HCT116 (cell line): ENCODE results near the gene CAND2. TPM values are rescaled to one million over a fixed set of nuclear protein-coding genes. Genes with fewer than 3 reads are reported as not detected.
"Not testable (repeated sequence)": the region's sequence is repeated elsewhere in the genome, so short reads cannot be mapped to it uniquely, and the experiment has no call there.

Experiments
- ATAC-seq: fragments of 200-7000 bp; cut with Tn5 transposase; 2 replicates; pipeline ENCODE4 v1.9.1; 2020; ENCODE audit warnings: mild to moderate bottlenecking, moderate library complexity
- BruUV-seq: library from RNA; stranded (reverse); fragments of 400-500 nt; replicated peaks from 2 replicates; lab custom pipeline; 2021; lab: Mats Ljungman, UMichigan
- CTCF ChIA-PET: fragments of 300-600 bp; sonication (Branson Sonifier 250); formaldehyde crosslinking; loops from one replicate; lab custom pipeline; 2021; ENCODE audit warnings: antibody characterized with exemption; lab: Charles Lee
- POLR2A ChIA-PET: fragments of 300-600, 350-600 bp; sonication (Branson Sonifier 250); formaldehyde crosslinking; loops from one replicate; lab custom pipeline; 2021; ENCODE audit warnings: antibody characterized with exemption; lab: Charles Lee
- RAD21 ChIA-PET, 2 experiments: fragments of 300-600 bp; sonication (Branson Sonifier 250); formaldehyde crosslinking; loops; one replicate each; lab custom pipeline; 2023; ENCODE audit warnings: low total read pairs in 2 of 2; ENCODE audit not compliant: uncharacterized antibody in 2 of 2, unreplicated experiment in 2 of 2, low non-redundant PET in 1 of 2; lab: Charles Lee
- DNase-seq: peaks from one replicate; pipeline ENCODE4 v3.0.0-alpha.2; 2010; ENCODE audit warnings: low read depth, low spot score
- H2AFZ ChIP-seq: fragments of 200-600 bp; shearing (Covaris generic), sonication (generic); 2 replicates; pipeline ENCODE4 v1.6.1; 2017; ENCODE audit warnings: low read depth, mixed run types, mixed read lengths, antibody characterized with exemption, low read length; ENCODE audit not compliant: poor library complexity, severe bottlenecking
- H3K27ac ChIP-seq: 2 replicates; pipeline ENCODE4 v1.5.1; 2012; ENCODE audit warnings: low read depth, low read length
- H3K27me3 ChIP-seq: fragments of 200-600 bp; sonication (generic); 2 replicates; pipeline ENCODE4 v1.6.1; 2016; ENCODE audit warnings: mixed run types, low read length, mixed read lengths; ENCODE audit not compliant: insufficient read depth
- H3K36me3 ChIP-seq, 2 experiments: fragments of 200-500 bp in 1 of 2; fragments of 200-600 bp in 1 of 2; sonication (Bioruptor generic) in 1 of 2; sonication (generic) in 1 of 2; 2 replicates each; pipeline versions ENCODE4 v1.5.1 to v1.6.1; 2014 to 2016; ENCODE audit warnings: low read length in 2 of 2, inconsistent platforms in 1 of 2, mixed read lengths in 1 of 2, mixed run types in 1 of 2; ENCODE audit not compliant: insufficient read depth in 2 of 2, control insufficient read depth in 1 of 2
- H3K4me1 ChIP-seq, 2 experiments: fragments of 200-600 bp in 1 of 2; sonication (generic) in 1 of 2; 2 replicates each; pipeline versions ENCODE4 v1.5.1 to v1.6.1; 2012 to 2017; ENCODE audit warnings: low read length in 2 of 2, inconsistent platforms in 1 of 2, mild to moderate bottlenecking in 1 of 2, mixed read lengths in 1 of 2, mixed run types in 1 of 2, moderate library complexity in 1 of 2; ENCODE audit not compliant: insufficient read depth in 2 of 2, control insufficient read depth in 1 of 2
- H3K4me2 ChIP-seq: fragments of 200-600 bp; sonication (generic); 2 replicates; pipeline ENCODE4 v1.6.1; 2017; ENCODE audit warnings: mixed run types, low read length, mixed read lengths
- H3K4me3 ChIP-seq, 2 experiments: fragments of 200-600 bp in 1 of 2; sonication (generic) in 1 of 2; replicated peaks in 1 of 2; 2 replicates each; pipeline ENCODE4 v1.5.1; 2011 to 2016; ENCODE audit warnings: low read length in 2 of 2, control low read depth in 1 of 2, low read depth in 1 of 2, mild to moderate bottlenecking in 1 of 2, mixed read lengths in 1 of 2, mixed run types in 1 of 2
- H3K79me2 ChIP-seq: fragments of 200-600 bp; sonication (generic); 2 replicates; pipeline ENCODE4 v1.6.1; 2017; ENCODE audit warnings: mild to moderate bottlenecking, mixed run types, low read length, moderate library complexity, mixed read lengths; ENCODE audit not compliant: insufficient read depth
- H3K9ac ChIP-seq: fragments of 200-600 bp; sonication (generic); 2 replicates; pipeline ENCODE4 v1.6.1; 2016; ENCODE audit warnings: low read length, mixed read lengths
- H3K9me2 ChIP-seq: fragments of 200-600 bp; sonication (generic), shearing (Covaris generic); 2 replicates; pipeline ENCODE4 v1.6.1; 2017; ENCODE audit warnings: mixed run types, mild to moderate bottlenecking, moderate library complexity; ENCODE audit not compliant: insufficient read depth
- H3K9me3 ChIP-seq, 2 experiments: fragments of 200-500 bp in 1 of 2; fragments of 200-600 bp in 1 of 2; sonication (Bioruptor generic) in 1 of 2; sonication (generic) in 1 of 2; 2 replicates each; pipeline ENCODE4 v1.6.1; 2014 to 2017; ENCODE audit warnings: low read length in 2 of 2, mixed read lengths in 2 of 2, inconsistent platforms in 1 of 2, low read depth in 1 of 2, mild to moderate bottlenecking in 1 of 2, mixed run types in 1 of 2, moderate library complexity in 1 of 2; ENCODE audit not compliant: control insufficient read depth in 1 of 2, insufficient read depth in 1 of 2
- H4K20me1 ChIP-seq: fragments of 200-600 bp; sonication (generic), shearing (Covaris generic); 2 replicates; pipeline ENCODE4 v1.6.1; 2017; ENCODE audit warnings: mixed run types, mild to moderate bottlenecking, moderate library complexity; ENCODE audit not compliant: insufficient read depth
- ATF3 ChIP-seq: IDR thresholded peaks from 2 replicates; pipeline ENCODE4 v1.6.1; 2012
- CEBPB ChIP-seq: IDR thresholded peaks from 2 replicates; pipeline ENCODE4 v1.6.1; 2012; ENCODE audit warnings: low read depth
- CTCF ChIP-seq, 3 experiments: fragments of 200-600 bp in 1 of 3; sonication (generic) in 1 of 3; IDR thresholded peaks in 2 of 3; conservative IDR thresholded peaks in 1 of 3; 2 replicates each; pipeline ENCODE4 v1.5.1; 2012 to 2017; ENCODE audit warnings: low read depth in 2 of 3, low read length in 2 of 3, antibody characterized with exemption in 1 of 3, borderline replicate concordance in 1 of 3, control low read depth in 1 of 3, mild to moderate bottlenecking in 1 of 3, mixed read lengths in 1 of 3, mixed run types in 1 of 3, moderate library complexity in 1 of 3; ENCODE audit not compliant: insufficient read depth in 1 of 3
- EGR1 ChIP-seq: IDR thresholded peaks from 2 replicates; pipeline ENCODE4 v1.6.1; 2012; ENCODE audit warnings: low read depth
- FOSL1 ChIP-seq: IDR thresholded peaks from 2 replicates; pipeline ENCODE4 v1.6.1; 2012; ENCODE audit warnings: low read depth
- MAX ChIP-seq: IDR thresholded peaks from 2 replicates; pipeline ENCODE4 v1.6.1; 2012
- SP1 ChIP-seq: IDR thresholded peaks from 2 replicates; pipeline ENCODE4 v1.6.1; 2012; ENCODE audit warnings: low read depth
- SRF ChIP-seq: IDR thresholded peaks from 2 replicates; pipeline ENCODE4 v1.6.1; 2012; ENCODE audit warnings: low read depth
- TCF7L2 ChIP-seq: IDR thresholded peaks from 2 replicates; pipeline ENCODE4 v1.7.0; 2011; ENCODE audit warnings: borderline replicate concordance, inconsistent platforms; ENCODE audit not compliant: insufficient read depth, insufficient read length; ENCODE audit errors: extremely low read depth
- YY1 ChIP-seq: IDR thresholded peaks from 2 replicates; pipeline ENCODE4 v1.6.1; 2011; ENCODE audit warnings: low read length, low read depth, moderate library complexity, mild to moderate bottlenecking; ENCODE audit not compliant: insufficient replicate concordance; ENCODE audit errors: extremely low read depth
- ZFX ChIP-seq: fragments of 450-650 bp; IDR thresholded peaks from 2 replicates; pipeline ENCODE4 v1.6.1; 2017
- intact Hi-C: fragments of 100-400 bp; cut with micrococcal nuclease; formaldehyde crosslinking; loops from 2 replicates; pipeline ENCODE4 v1.10.0; 2022
- total RNA-seq: library from RNA; stranded (reverse); gene quantifications from one replicate; pipeline ENCODE4 v1.2.1, GENCODE V29; 2021; ENCODE audit not compliant: unreplicated experiment

The CAND2 gene
- total RNA-seq, 1 experiment from 2014 or later = not detected

GRCh38 chr3:12877040-12877439, 80.6 kb downstream of the CAND2 start:
- H3K4me3 ChIP-seq = no peak overlapping the region
- RAD21 ChIA-PET = no interaction called here
- intact Hi-C loops = no loop called here
- no peaks in the 10 kb centered on the region for H3K9me2 ChIP-seq
- CTCF ChIA-PET = no interaction called here
- TF ChIP-seq ZFX = peak; percentile 13; the same call in 1 of the 2 replicates
- no peak for TF ChIP-seq TCF7L2
- TF ChIP-seq YY1 = no peak
- ATAC-seq (no peak), DNase-seq (no peak)
- no peak overlapping the region for H3K9ac ChIP-seq
- H3K27me3 ChIP-seq = no peaks in the 10 kb centered on the region
- H3K4me1 ChIP-seq = no peaks in the 10 kb centered on the region
- H3K79me2 ChIP-seq = no peaks in the 10 kb centered on the region
- no peaks in the 10 kb centered on the region for H3K36me3 ChIP-seq
- H3K4me2 ChIP-seq = no peak overlapping the region
- H2AFZ ChIP-seq = no peak overlapping the region
- H3K9me3 ChIP-seq = no peaks in the 10 kb centered on the region
- BruUV-seq = no TSS peak
- H3K27ac ChIP-seq = no peak overlapping the region
- POLR2A ChIA-PET = no interaction called here
- no peaks in the 10 kb centered on the region for H4K20me1 ChIP-seq

GRCh38 chr3:12878141-12878574, 81.7 kb downstream of the CAND2 start:
- H3K4me2 ChIP-seq = no peak overlapping the region
- no peaks in the 10 kb centered on the region for H3K27me3 ChIP-seq
- H4K20me1 ChIP-seq = no peaks in the 10 kb centered on the region
- no peaks in the 10 kb centered on the region for H3K36me3 ChIP-seq
- ChIA-PET POLR2A (no interaction called here), RAD21 (no interaction called here), CTCF (no interaction called here)
- no peak overlapping the region for H3K4me3 ChIP-seq
- no peaks in the 10 kb centered on the region for H3K9me2 ChIP-seq
- no peaks in the 10 kb centered on the region for H3K4me1 ChIP-seq
- intact Hi-C loops = no loop called here
- H3K9me3 ChIP-seq = no peaks in the 10 kb centered on the region
- no peak overlapping the region for H2AFZ ChIP-seq
- no TSS peak for BruUV-seq
- no peak for TF ChIP-seq ZFX
- no peak for TF ChIP-seq SP1
- TF ChIP-seq CEBPB = no peak
- TF ChIP-seq MAX = no peak
- no peak for TF ChIP-seq CTCF (IDR thresholded peaks at IDR 0.05 in 2 of 3, conservative IDR thresholded peaks at IDR 0.05 in 1 of 3; ENCODE audit: borderline replicate concordance in 1 of 3, insufficient read depth in 1 of 3, low read depth in 2 of 3, low read length in 2 of 3)
- no peak for TF ChIP-seq ATF3
- no peak for TF ChIP-seq FOSL1
- TF ChIP-seq EGR1 = no peak
- no peak for TF ChIP-seq SRF
- H3K79me2 ChIP-seq = no peaks in the 10 kb centered on the region
- ATAC-seq = 0 out of 2 replicates have a peak, but pooled peaks have one; percentile 7
- H3K27ac ChIP-seq = no peak overlapping the region
- no peak for DNase-seq
- H3K9ac ChIP-seq = no peak overlapping the region

GRCh38 chr3:12878758-12879157, 82.3 kb downstream of the CAND2 start:
- BruUV-seq, H4K20me1 ChIP-seq, RAD21 ChIA-PET, H3K36me3 ChIP-seq, H3K79me2 ChIP-seq, H3K9ac ChIP-seq, H3K4me3 ChIP-seq, ATAC-seq, H3K4me1 ChIP-seq, H3K4me2 ChIP-seq, H3K27me3 ChIP-seq, H3K9me3 ChIP-seq, intact Hi-C loops, H3K27ac ChIP-seq, H3K9me2 ChIP-seq, DNase-seq, H2AFZ ChIP-seq, POLR2A ChIA-PET: not testable (repeated sequence)
- CTCF ChIA-PET = interaction anchor here (1.3 kb wide), 1 partner anchor 37 kb away, joined by 3 read pairs; the partner anchor contains the start of gene RPL32
